ENCODE data around the gene KCNQ2. TPM values are rescaled to one million over a fixed set of nuclear protein-coding genes. Genes with fewer than 3 reads are reported as not detected.

Gene KCNQ2
- total RNA-seq, 2 donors from 2014 or later: not detected

DNA sequence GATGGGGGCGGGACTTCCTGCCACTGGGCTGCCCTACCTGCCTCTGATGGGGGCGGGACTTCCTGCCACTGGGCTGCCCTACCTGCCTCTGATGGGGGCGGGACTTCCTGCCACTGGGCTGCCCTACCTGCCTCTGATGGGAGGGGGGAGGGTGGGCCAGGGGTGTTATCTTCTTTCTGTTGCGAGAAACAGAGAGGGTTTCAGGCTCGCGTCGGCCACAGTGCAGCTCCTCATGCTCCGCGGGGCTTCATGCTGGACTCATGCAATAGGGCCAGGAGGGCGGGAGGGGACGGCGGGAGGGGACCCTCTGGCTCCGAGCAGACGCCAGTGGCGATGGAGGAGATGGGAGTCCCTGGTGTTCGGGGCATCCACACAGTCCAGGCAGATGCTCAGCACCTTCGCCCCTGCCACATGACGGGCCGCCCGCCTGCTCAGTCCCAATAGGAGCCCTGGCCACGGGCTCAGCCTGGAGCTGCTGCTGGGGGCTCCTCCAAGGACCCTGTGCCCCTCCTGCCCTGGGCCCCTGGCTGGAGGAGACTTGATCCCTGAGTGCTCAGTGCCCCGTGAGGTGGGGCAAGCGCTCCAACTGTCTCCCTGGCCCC is 62.5 kb downstream of the KCNQ2 start:
- Histone ChIP-seq H3K4me3 (no peak overlapping the region), H3K27me3 (no peaks in the 10 kb centered on the region), H3K27ac (no peak overlapping the region), H3K9me3 (no peaks in the 10 kb centered on the region), H3K36me3 (no peaks in the 10 kb centered on the region), H3K4me1 (no peaks in the 10 kb centered on the region)
- no peak for TF ChIP-seq CTCF (IDR thresholded peaks at IDR 0.05)
- DNase-seq (ENCODE audit: low spot score): no peak

DNA sequence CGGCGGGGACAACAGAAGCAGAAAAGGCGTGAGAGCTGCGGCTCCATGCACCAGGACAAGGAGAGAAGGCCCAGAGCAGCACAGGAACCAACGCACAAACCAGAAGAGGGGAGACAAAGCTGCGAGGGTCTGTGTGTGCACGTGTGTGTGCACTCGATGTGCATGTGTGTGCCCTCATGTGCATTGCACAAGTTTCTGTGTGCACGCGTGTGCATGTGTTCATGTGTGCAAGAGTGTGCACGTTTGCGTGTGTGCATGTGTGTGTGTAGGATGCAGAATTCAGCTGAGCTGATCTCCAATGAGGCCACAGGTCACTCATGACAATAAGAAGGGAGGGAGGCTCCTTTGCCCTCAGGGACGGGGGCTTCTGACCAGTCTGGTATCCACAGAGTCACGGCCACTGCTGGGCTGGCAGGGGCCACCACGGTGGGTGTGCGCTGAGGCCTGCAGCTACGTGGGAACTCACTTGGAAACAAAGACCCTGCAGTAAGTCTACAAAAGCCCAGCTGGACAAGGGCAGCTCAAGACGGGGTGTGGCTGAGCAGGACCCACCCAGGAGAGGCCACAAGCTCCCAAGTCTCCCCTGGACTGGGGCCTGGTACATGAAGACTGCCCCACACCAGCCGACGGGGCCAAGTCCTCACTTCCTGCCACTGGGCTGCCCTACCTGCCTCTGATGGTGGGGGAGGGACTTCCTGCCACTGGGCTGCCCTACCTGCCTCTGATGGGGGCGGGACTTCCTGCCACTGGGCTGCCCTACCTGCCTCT is 63.2 kb downstream of the KCNQ2 start:
- H3K27me3 ChIP-seq: no peaks in the 10 kb centered on the region
- H3K4me1 ChIP-seq: no peaks in the 10 kb centered on the region
- H3K4me3 ChIP-seq: no peak overlapping the region
- no peak for TF ChIP-seq CTCF (IDR thresholded peaks at IDR 0.05)
- no peaks in the 10 kb centered on the region for H3K9me3 ChIP-seq
- H3K27ac ChIP-seq: no peak overlapping the region
- DNase-seq (ENCODE audit: low spot score): no peak
- H3K36me3 ChIP-seq: no peaks in the 10 kb centered on the region

- Histone ChIP-seq H3K4me1 (no peaks in the 10 kb centered on the region), H3K27me3 (no peaks in the 10 kb centered on the region), H3K36me3 (no peaks in the 10 kb centered on the region), H3K9me3 (no peaks in the 10 kb centered on the region), H3K27ac (no peak overlapping the region), H3K4me3 (no peak overlapping the region)
- no peak for DNase-seq (ENCODE audit: low spot score)
- TF ChIP-seq CTCF (IDR thresholded peaks at IDR 0.05): no peak
Measured at GRCh38 chr20:63408684-63409046, 63.8 kb downstream of the KCNQ2 start.

GRCh38 chr20:63407928-63408683 is 64.3 kb downstream of the KCNQ2 start:
- Histone ChIP-seq H3K4me3 (no peak overlapping the region), H3K27ac (no peak overlapping the region), H3K9me3 (no peaks in the 10 kb centered on the region), H3K4me1 (no peaks in the 10 kb centered on the region), H3K36me3 (no peaks in the 10 kb centered on the region), H3K27me3 (no peaks in the 10 kb centered on the region)
- no peak for DNase-seq (ENCODE audit: low spot score)
- TF ChIP-seq CTCF (IDR thresholded peaks at IDR 0.05): no peak

- no peak for DNase-seq (ENCODE audit: low spot score)
- no peaks in the 10 kb centered on the region for H3K27me3 ChIP-seq
- no peak for TF ChIP-seq CTCF (IDR thresholded peaks at IDR 0.05)
- no peak overlapping the region for H3K27ac ChIP-seq
- no peaks in the 10 kb centered on the region for H3K9me3 ChIP-seq
- H3K36me3 ChIP-seq: no peaks in the 10 kb centered on the region
- no peak overlapping the region for H3K4me3 ChIP-seq
- H3K4me1 ChIP-seq: no peaks in the 10 kb centered on the region
Measured at GRCh38 chr20:63406617-63407245, 65.7 kb downstream of the KCNQ2 start.

Measured in right atrium auricular region (tissue), 2 donors.